Stimulated activated CD4-positive, alpha-beta T cell treated with anti-CD3 and anti-CD28 coated beads, Interleukin-4, amount 100 ng/mL, for 48 hours (primary cell): ENCODE measurements around the gene AMY2B.
"Not testable (repeated sequence)": the region's sequence is repeated elsewhere in the genome, so short reads cannot be mapped to it uniquely, and the experiment has no call there.

Source experiments
- DNase-seq, 2 donors: peaks; one replicate each; pipeline ENCODE4 v3.0.0-alpha.2; 2020; ENCODE audit warnings: low read depth in 2 of 2

Gene AMY2B

DNA sequence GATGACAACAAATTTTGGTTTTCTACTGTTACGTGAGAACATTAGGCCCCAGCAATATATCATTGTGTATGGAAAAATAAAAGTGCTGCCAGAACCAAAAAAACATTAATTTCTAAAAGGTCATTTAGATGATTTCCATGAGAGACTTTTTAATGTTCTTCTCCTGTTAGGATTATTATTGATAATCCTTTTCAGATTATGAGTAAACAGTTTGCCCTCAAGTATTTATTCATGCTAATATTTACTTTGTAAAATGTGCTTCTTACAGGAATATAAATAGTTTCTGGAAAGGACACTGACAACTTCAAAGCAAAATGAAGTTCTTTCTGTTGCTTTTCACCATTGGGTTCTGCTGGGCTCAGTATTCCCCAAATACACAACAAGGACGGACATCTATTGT lies at the start of gene AMY2B:
Gene AMY2B (plus strand): TSS at position 301 of the 400 bp plus-strand sequence. CDS start 14 bp downstream, at position 315.
- not testable (repeated sequence) for DNase-seq

DNA sequence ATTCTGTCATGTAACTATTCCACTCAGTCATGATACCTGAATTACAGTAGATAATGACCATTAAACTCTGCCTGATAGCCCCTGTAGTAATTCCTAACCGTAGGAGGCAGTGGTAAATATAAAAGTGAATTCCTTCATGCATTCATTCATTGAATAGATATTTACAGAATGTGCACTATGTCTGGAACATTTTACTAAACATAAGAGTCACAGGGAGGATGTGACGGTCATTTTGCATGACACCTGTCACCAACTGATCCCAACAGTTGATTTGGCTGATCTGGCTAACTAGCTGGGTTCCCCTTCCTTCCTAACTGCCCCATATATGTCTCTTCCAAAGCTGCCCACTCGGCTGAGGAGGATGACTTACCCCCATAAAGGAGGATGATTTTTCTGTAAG lies 48.0 kb upstream of the AMY2B start:
- DNase-seq: no peak

DNA sequence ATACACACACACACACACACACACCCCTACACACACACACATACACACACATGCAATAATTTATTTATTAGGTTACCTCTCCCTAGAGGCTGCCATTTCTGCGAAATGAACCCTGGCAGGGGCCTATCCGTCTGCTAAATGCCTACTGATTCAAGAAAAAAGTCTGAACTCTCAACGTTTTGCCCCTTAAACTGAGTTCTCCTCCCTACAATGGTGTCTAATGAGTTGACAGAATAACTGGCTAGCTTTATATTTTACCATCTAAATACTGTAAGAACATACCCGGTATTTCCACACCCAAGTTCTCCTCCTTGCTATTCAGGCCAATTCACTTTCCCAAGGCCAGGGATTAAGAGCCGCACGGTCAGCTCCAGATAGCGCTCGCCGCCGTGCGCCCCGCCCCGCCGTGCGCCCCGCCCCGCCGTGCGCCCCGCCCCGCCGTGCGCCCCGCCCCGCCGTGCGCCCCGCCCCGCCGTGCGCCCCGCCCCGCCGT lies 46.2 kb upstream of the AMY2B start:
- DNase-seq: no peak

DNA sequence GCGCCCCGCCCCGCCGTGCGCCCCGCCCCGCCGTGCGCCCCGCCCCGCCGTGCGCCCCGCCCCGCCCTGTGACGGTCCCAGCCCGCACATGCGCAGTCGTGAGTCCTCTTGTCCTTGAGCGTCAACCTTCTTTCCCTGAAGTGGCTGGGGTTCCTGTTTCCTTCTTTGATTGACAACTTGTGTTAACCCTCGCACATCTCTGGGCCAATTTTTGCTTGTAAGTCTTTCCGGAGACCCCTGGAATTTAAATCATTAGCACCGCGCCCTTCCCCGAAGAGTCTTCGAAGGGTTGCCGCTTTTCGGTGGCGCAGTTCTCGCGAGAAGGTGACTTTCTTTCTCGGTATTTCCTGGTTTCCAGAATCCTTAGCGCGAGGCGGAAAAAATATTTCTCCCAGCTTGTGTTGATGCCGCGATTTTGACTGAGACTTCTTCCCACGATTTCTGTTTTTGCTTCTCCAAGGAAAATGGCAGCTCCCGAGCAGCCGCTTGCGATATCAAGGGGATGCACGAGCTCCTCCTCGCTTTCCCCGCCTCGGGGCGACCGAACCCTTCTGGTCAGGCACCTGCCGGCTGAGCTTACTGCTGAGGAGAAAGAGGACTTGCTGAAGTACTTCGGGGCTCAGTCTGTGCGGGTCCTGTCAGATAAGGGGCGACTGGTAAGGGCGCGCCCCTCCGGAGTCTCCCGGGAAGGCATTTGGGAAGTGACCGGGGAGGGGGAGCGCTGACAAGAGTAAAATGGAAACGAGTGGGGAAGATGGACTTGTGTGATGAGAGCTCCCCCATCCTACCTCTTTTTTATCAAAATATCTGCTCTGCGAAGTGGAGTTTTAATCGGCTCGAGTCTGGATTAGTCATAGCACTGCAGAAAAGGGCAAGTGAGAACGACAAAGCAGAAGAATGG lies 45.5 kb upstream of the AMY2B start, which contains the start of gene RNPC3:
Gene RNPC3 (plus strand): TSS at position 93 of the 901 bp plus-strand sequence. CDS start 372 bp downstream, at position 465.
- DNase-seq: peak; percentile 75 to 83

DNA sequence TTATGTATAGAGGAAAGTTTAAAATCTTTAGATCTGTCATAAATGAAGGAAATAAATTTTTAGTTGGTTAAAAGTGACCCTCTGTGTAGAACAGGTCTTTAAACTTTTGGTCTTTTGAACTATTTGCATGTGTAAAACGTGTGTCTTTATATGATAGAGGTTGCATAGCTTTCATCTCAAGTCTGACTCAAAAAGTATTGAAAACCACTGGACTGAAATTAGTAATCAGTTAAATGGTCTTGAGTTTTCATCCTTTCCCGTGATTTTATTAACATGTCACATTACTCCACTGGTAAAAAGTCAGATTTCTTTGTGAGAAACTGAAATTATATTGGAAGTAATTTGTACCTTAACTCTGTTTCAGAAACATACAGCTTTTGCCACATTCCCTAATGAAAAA lies 44.1 kb upstream of the AMY2B start:
- no peak for DNase-seq

DNA sequence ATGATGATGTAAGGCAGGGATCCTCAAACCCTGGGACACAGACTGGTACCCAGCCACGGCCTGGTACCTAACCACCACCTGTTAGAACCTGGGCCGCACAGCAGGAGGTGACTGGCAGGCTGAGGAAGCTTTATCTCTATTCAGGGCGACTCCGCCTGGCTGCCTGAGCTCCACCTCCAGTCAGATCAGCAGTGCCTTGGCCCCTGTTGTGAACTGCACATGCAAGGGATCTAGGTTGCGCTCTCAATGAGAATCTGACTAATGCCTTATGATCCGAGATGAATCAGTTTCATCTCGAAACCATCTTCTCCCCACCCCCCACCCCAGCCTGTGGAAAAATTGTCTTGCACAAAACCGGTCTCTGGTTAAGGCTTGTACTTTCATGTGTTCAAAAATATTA lies 41.6 kb upstream of the AMY2B start:
- DNase-seq: peak; percentile 42 to 57

DNA sequence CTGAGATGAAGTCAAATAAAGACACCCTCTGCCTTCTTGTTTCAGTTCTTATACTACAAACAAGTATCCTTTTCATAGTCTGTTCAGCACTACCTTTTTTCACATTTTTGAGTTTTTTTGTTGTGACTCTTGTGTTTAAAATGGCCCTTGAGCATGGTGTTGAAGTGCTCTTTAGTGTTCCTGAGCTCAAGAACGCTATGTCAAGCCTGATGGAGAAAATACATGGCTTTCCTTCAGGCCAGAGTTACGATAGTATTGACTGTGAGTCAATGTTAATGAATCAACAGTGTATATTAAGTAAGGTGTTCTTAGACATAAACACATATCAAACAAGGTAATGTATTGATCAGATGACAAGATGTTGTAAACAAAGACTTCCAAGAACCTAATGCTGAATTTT lies 33.2 kb upstream of the AMY2B start:
- DNase-seq: no peak

DNA sequence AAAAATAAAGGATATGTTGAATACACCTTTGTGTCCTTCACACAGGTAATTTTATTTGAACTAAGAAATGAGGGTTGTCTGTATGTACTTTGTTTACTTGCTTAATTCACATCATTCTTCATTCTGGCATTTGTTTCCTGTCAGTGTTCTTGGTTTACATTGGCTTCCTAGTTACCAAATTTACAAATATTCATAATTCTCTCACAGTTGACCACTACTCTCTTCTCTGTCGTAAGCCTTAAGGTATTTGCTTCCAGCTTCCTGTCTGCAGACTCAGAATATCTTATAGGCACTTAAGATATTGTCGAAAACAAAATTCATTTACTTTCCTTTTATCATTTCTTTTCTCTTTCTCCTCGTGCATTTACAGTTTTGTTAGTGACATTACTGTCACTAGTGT lies 30.0 kb upstream of the AMY2B start:
- DNase-seq: no peak

DNA sequence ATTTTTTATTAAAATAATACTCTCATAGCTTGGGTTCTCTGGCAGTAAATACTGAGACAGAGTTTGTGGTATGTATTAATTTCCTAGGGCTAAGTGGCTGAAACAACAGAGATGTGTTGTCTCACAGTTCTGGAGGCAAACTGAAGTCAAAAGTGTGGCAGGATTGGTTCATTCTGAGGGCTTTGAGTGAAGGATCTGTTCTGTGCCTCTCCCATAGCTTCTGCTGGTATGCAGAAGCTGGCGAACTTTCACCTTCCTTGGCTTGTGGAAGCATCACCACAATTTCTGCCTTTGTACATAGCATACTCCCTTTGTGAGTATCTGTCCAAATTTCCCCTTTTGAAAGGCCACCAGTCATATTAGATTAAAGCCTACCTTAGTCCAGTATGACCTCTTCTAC lies 24.9 kb upstream of the AMY2B start:
- no peak for DNase-seq

DNA sequence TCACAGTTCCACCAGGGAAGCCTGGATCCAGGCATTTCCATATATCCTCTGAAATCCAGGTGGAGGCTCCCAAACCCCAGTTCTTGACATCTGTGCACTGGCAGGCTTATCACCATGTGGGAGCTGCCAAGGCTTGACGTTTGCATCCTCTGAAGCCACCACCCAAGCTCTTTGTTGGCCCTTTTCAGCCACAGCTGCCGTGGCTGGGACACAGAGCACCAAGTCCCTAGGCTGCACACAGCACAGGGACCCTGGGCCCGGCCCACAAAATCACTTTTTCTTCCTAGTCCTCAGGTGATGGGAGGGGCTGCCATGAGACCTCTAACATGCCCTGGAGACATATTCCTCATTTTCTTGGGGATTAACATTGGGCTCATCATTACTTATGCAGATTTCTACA lies 23.5 kb upstream of the AMY2B start:
- no peak for DNase-seq

DNA sequence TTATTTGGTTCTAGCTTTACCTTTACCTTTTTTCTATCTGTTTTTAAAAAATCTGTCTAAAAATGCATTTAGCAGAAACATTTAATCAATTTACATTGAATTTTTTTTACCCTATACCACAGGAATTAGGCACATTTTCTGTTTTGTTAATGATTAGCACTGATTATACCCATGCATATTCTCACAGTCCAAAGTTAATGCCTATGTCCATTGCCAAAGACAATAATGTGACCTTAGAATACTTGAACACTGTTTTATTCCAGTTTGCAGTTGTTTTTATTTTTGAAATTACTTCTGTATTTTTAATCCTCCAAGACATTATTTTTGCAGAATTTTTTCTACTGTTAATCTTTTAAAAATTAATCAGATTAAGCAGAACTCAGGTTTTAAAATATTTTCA lies 11.0 kb upstream of the AMY2B start:
- DNase-seq: no peak

DNA sequence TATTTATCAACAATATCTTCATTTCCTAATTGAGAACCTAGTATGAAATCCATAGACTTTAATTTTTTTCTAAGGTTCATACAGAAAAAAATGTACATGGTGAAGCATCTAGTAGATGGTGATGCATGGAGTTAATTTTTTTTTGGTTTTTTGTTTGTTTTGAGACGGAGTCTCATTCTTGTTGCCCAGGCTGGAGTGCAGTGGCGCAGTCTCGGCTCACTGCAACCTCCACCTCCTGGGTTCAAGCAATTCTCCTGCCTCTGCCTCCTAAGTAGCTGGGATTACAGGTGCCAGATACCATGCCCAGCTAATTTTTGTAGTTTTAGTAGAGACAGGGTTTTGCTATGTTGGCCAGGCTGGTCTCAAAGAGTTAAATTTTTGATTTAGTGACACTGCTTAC lies 10.3 kb upstream of the AMY2B start:
- DNase-seq: not testable (repeated sequence)

DNA sequence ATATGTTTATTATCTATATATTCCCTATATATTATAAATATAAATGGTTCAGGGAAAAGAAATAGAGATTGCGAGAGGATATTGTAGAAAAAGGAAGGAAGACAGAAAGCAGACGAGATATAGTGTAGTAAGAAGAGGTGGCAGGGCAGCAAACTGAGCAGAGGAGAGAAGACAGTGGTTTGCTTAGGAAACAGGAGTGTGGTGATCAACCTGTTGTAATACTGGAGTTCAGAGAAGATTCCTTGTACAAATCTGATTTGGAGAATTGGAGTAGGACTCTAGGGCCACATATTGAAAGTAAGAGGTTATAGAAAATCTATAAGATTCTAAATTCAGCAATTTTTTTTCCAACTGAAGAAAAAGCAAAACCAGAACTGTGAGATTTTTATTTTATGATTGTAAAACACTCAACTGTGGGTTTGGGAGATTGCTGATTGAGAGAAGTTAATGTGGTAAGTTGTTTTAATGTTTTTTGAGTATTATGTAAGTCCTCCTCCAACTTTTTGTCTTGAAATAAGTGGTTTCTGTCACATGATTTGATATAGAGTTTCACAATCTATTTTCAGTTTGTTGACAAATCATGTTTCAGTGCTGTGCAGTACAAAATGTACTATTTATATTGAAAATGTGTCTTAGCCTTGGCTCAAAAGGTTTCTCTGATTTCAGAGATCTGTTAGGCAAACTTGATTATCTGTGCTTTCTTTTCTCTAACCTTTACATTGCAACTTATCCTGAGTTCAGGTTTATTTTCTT lies 9.6 kb upstream of the AMY2B start:
- DNase-seq: no peak

DNA sequence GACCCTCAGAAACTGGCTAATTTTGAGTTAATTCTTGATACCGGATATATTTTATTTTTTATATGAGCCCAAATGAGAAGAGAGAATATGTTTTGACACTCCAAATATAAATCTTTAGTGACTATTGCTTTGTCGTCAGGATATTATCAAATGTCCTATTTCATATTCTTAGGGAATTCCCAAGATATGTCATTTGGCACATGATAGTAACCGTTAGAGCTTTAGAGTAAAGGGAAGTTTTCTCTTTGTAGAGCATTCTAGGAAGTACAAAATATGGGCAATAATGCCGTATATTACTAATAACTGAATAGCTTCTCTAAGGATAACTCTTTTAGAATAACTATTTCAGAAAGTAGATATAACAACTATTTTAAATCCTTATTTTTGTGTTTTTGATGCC lies 8.3 kb upstream of the AMY2B start:
- DNase-seq: no peak

DNA sequence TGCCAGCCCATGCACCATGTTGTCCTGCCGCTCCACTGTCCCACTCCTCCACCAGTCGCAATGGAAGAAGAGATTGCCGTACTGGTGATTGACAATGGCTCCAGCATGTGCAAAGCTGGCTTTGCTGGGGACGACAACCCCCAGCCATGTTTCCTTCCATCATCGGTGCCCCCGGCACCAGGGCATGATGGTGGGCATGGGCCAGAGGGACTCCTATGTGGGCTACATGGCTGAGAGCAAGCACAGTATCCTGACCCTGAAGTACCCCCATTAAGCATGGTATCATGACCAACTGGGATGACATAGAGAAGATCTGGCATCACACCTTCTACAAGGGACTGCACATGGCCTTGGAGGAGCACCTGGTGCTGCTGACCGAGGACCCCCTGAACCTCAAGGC lies 1.9 kb upstream of the AMY2B start:
- DNase-seq: no peak

DNA sequence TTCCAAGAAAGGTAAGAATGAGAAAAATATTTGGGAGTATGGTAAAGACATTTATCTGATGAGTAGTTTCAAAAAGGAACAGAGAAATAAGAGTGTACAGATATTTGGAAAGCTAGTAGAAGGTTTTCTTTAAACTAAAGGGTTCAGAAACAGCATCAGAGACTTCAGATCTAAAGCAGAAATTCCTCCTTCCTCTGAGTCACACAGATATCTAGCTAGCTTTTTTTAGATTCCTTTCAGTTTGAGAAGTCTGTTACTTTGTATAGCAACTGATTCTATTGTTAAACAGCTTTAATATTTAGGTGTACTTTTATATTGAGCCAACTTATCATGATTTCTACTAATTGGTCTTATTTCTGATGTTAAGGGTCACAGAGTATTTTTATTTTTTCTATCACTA lies 4.7 kb downstream of the AMY2B start:
- no peak for DNase-seq

DNA sequence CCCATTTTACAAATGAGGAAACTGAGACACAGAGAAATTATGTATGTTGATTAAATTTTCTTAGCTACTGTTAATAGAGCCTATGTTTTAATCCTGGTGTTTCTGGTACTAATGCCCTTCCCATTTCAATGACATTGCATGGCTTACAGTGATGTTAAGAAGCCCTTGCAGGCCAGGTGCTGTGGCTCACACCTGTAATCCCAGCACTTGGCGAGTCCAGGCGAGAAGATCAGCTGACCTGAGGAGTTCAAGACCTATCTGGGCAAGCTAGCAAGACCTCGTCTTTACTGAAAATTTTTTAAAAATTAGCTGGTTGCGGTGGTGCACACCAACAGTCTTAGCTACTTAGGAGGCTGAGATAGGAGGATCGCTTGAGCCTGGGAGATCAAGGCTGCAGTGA lies 5.4 kb downstream of the AMY2B start:
- not testable (repeated sequence) for DNase-seq

DNA sequence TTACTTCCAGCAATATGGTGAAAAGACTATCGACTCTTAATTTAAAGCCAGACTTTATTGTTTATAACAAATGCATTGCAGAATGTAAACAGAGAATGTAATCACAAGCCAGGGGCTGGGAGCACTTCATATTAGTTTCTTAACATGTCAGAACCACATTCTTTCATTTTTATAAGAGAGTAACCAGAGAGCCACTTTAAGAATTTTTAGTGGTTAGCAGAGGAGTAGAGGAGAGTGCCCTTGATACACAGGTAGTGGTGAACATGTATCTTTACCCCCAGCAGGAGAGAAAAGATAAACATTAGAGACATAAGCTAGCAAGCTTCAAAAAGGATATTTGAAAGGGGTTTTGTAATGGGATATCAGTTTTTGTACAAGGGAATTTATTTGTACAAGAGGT lies 11.1 kb downstream of the AMY2B start:
- DNase-seq: no peak

DNA sequence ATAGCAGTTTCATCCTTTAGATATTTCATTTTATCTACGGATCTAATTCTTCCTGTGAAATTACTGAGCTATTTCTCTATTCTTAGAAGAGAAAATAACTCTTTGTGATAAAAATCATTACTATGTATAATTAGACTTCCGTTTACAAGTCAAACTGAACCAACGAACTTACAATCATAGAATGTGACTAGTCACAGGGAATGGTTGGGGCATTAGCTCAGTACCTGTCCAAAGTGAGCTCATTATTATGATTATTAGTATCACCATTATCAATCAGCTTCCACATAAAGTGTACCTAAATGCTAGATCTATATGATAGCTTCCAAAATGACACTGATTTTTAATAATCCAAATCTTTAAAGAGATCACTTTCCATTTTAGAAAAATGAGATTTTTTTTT lies 12.5 kb downstream of the AMY2B start:
- DNase-seq: no peak

DNA sequence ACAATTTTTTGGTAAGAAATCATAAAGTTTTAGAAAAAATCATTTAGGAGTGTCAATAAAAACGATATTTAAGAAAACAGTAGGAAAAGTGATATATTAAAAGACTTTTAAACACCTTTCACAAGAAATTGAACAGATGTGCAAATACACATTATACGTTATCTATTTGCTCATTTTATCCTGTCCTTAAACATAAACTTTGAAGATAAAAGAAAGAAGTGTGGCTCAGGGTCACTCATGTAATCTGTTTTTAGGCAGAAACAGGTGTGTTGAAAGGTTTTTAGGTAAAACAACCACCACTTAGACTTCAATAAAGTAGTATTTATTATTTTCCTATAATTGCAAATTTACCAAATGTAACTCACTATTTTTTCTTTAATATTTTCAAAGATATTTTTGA lies 13.1 kb downstream of the AMY2B start:
- no peak for DNase-seq

DNA sequence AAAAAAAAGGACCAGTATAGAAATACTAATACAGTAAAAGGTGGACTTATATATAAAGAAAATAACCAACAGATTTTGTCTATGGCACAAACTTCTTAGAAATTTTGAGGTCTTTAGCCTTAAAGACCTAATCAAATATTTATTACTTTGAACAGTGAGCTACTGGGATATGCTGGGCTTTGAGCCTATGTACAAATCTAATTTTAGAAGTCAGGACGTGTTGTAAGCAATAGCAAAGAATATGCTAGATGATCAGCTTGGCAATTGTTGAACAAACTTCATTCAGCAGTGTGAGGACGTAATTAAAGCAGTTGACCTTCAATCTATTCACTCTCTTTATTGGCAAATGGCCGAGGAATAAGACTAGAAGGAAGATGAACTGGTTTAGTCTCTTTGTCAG lies 31.4 kb downstream of the AMY2B start:
- not testable (repeated sequence) for DNase-seq

DNA sequence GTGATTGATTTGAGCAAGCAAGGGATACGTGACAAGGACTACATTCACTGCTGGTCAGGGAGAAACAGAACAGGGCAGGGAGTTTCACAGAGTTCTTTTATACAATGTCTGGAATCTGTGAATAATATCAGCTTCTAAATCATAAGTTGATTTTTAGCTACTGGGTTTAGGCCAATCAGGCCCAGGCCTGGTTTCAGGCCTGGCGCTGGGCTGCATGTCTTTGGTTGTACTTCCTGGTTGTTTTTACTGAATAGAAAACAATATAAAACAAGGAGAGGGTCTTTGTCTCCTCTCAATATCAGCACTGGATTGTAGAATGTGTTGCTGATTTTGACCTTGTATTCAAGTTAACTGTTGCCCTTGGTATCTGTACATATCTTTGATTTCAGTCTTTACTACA lies 45.0 kb downstream of the AMY2B start:
- no peak for DNase-seq

DNA sequence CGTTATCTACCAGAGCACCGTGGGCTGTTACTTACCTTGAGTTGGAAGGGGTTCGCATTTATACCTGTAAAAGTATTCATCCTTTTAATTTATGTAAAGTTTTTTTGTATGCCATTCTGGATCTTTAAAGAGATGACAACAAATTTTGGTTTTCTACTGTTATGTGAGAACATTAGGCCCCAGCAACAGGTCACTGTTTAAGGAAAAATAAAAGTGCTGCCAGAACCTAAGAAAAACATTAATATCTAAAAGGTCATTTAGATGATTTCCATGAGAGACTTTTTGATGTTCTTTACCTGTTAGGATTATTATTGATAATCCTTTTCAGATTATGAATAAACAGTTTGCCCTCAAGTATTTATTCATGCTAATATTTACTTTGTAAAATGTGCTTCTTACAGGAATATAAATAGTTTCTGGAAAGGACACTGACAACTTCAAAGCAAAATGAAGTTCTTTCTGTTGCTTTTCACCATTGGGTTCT lies 45.6 kb downstream of the AMY2B start, which contains the start of gene AMY2A:
Gene AMY2A (plus strand): TSS at position 434 of the 484 bp plus-strand sequence. CDS start 14 bp downstream, at position 448.
- not testable (repeated sequence) for DNase-seq
